Endodermal cell (in vitro differentiated cells): ENCODE results near the gene HS6ST3. TPM values are rescaled to one million over a fixed set of nuclear protein-coding genes. Genes with fewer than 3 reads are reported as not detected.

ENCODE experiments used
- DNase-seq: peaks from one replicate; pipeline ENCODE4 v3.0.0-alpha.2; 2017
- H3K27ac ChIP-seq: 2 replicates; pipeline ENCODE4 v1.5.1; 2013; ENCODE audit warnings: mild to moderate bottlenecking, low read depth, low read length, moderate library complexity
- H3K27me3 ChIP-seq: 2 replicates; pipeline ENCODE4 v1.6.1; 2013; ENCODE audit warnings: mild to moderate bottlenecking, low read length, moderate library complexity; ENCODE audit not compliant: insufficient read depth, control insufficient read depth, poor library complexity, severe bottlenecking
- H3K36me3 ChIP-seq: 2 replicates; pipeline ENCODE4 v1.7.0; 2013; ENCODE audit warnings: mild to moderate bottlenecking, low read length, moderate library complexity; ENCODE audit not compliant: control insufficient read depth, insufficient read depth
- H3K4me1 ChIP-seq: one replicate; pipeline ENCODE4 v1.7.0; 2013; ENCODE audit warnings: low read length; ENCODE audit not compliant: control insufficient read depth, insufficient read depth
- H3K4me3 ChIP-seq: 2 replicates; pipeline ENCODE4 v1.5.1; 2013; ENCODE audit warnings: mild to moderate bottlenecking, low read length, moderate library complexity
- H3K9ac ChIP-seq: 2 replicates; pipeline ENCODE4 v1.6.1; 2013; ENCODE audit warnings: mild to moderate bottlenecking, low read length, moderate library complexity; ENCODE audit not compliant: poor library complexity, severe bottlenecking; ENCODE audit errors: extremely low read depth
- H3K9me3 ChIP-seq: 2 replicates; pipeline ENCODE4 v1.6.1; 2013; ENCODE audit warnings: mild to moderate bottlenecking, low read length, moderate library complexity; ENCODE audit not compliant: control insufficient read depth
- H3K27ac Mint-ChIP-seq: 2 replicates; pipeline ENCODE4 v1.8.0; 2020; ENCODE audit warnings: mixed read lengths
- H3K27me3 Mint-ChIP-seq: 2 replicates; pipeline ENCODE4 v1.8.0; 2021; ENCODE audit warnings: mild to moderate bottlenecking, mixed read lengths; ENCODE audit not compliant: insufficient read depth
- H3K36me3 Mint-ChIP-seq: 2 replicates; pipeline ENCODE4 v1.8.0; 2020; ENCODE audit warnings: low read depth, mixed read lengths
- H3K4me1 Mint-ChIP-seq: 2 replicates; pipeline ENCODE4 v1.8.0; 2020; ENCODE audit warnings: mixed read lengths
- H3K4me3 Mint-ChIP-seq: 2 replicates; pipeline ENCODE4 v1.8.0; 2020; ENCODE audit warnings: mild to moderate bottlenecking, moderate library complexity, mixed read lengths
- H3K9me3 Mint-ChIP-seq: 2 replicates; pipeline ENCODE4 v1.8.0; 2020; ENCODE audit warnings: mild to moderate bottlenecking, mixed read lengths
- WGBS, 2 experiments: methylation state at CpG; one replicate each; pipeline versions ENCODE4 v1.1.5 to v1.1.7; 2013; ENCODE audit warnings: missing lambda C conversion rate in 2 of 2, mixed read lengths in 1 of 2; ENCODE audit not compliant: insufficient coverage in 1 of 2, insufficient read length in 1 of 2; 5-methylcytosine and 5-hydroxymethylcytosine counted together
- total RNA-seq, 2 donors: library from RNA; stranded (reverse); fragmentation: NEBNext Ultra II Directional in 1 of 2; extraction: Animal tissue kit (Norgen Biotek cat#: 25700) in 1 of 2; gene quantifications; 2 replicates in 1 of 2; 3 replicates in 1 of 2; pipeline ENCODE4 v1.2.1, GENCODE V29; 2021
- TF ChIP-seq, protein P1 (sequence below): fragments of 200-600 bp; sonication (generic); conservative IDR thresholded peaks from 2 replicates; pipeline ENCODE4 v1.5.0; 2021; ENCODE audit warnings: antibody characterized with exemption, mild to moderate bottlenecking

The HS6ST3 gene
- total RNA-seq, 2 donors from 2014 or later = 0.84 to 1.1 TPM

DNA sequence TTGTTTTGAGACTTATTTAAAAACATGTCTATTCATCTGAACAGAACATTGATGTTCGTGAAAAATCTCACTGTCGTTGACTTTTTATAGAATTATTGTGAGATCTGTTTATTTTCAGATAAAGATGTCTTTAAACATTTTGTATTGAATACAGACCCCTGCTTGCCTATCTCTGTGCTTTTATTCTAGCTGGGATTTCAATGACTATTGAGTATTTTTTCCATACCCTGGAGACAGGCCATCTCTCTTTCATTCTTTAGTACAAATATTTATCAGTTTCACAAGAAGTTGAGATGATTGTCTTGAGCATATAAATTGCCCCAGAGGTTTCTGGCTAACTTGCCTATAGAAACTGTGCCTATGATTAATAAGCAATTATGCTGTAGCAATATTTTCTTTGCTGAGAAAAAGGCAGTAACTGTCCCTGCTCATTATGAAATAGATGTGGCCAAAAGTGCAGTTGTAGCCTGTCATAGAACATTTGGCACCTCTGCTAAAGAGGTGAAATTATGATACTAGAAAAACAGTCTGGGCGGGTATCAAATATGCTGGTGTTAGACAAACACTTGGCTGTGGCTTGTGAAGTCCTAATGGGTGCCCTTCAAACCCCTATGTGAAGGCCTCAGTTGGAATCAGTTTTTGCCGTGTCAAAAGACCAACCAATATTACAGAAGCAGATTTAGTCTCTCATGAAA lies 360.6 kb downstream of the HS6ST3 start:
- H3K4me3 Mint-ChIP-seq = no peak overlapping the region
- no peaks in the 10 kb centered on the region for H3K36me3 ChIP-seq
- H3K9ac ChIP-seq = no peak overlapping the region
- 80 to 95% methylated on average over 2 to 4 of the region's 4 CpGs for WGBS, 2 experiments
- no peaks in the 10 kb centered on the region for H3K27me3 ChIP-seq
- no peaks in the 10 kb centered on the region for H3K4me1 ChIP-seq
- no peak overlapping the region for H3K27ac Mint-ChIP-seq
- no peaks in the 10 kb centered on the region for H3K9me3 Mint-ChIP-seq
- H3K27ac ChIP-seq = no peak overlapping the region
- no peaks in the 10 kb centered on the region for H3K36me3 Mint-ChIP-seq
- H3K9me3 ChIP-seq = no peaks in the 10 kb centered on the region
- H3K27me3 Mint-ChIP-seq = peaks cover 2% of the 10 kb centered on the region
- H3K4me1 Mint-ChIP-seq = peaks cover 9% of the 10 kb centered on the region
- DNase-seq = no peak
- no peak overlapping the region for H3K4me3 ChIP-seq
- TF ChIP-seq, protein P1, sequence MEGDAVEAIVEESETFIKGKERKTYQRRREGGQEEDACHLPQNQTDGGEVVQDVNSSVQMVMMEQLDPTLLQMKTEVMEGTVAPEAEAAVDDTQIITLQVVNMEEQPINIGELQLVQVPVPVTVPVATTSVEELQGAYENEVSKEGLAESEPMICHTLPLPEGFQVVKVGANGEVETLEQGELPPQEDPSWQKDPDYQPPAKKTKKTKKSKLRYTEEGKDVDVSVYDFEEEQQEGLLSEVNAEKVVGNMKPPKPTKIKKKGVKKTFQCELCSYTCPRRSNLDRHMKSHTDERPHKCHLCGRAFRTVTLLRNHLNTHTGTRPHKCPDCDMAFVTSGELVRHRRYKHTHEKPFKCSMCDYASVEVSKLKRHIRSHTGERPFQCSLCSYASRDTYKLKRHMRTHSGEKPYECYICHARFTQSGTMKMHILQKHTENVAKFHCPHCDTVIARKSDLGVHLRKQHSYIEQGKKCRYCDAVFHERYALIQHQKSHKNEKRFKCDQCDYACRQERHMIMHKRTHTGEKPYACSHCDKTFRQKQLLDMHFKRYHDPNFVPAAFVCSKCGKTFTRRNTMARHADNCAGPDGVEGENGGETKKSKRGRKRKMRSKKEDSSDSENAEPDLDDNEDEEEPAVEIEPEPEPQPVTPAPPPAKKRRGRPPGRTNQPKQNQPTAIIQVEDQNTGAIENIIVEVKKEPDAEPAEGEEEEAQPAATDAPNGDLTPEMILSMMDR = no peak

DNA sequence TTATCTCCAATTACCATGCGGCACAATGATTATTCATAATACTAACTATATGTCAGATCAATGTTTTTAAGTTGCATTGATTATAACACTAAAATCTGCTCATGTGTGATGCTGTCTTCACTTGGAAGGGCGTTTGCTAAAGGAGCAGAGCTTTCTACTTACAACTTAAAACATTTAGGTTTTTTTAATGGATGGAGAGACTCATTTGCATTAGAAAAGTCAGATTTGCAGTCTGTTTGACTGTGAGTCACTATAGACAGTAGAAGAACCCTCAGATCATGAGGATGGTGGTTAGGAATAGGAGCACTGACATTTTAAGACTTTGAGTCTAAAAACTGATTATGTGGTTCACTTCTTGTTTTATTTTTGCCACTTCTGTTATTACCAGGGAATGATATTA lies 364.6 kb downstream of the HS6ST3 start:
- no peak overlapping the region for H3K4me3 ChIP-seq
- peaks cover 21% of the 10 kb centered on the region for H3K4me1 Mint-ChIP-seq

DNA sequence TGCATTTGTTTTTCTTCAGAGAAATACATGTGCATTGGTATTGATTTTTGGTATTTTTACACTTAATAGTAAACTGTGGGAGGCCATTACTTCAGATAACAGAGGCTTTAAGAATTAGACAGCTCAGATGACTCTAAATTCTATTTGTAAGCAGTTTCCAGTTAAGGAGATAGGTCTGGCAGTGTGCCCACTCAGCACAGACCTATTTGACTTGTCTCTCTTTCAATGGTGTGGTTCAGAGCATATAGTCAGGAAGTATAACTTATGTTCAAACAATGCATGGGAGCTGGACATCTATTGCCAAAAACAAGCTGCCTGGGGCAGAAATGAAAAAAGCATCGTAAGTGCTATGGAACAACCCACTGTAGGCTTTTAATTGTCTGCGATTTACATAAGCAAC lies 370.7 kb downstream of the HS6ST3 start:
- Mint-ChIP-seq H3K27me3 (no peaks in the 10 kb centered on the region), H3K27ac (peak overlapping the region; percentile 35), H3K4me1 (peaks cover 18% of the 10 kb centered on the region), H3K4me3 (no peak overlapping the region), H3K36me3 (no peaks in the 10 kb centered on the region), H3K9me3 (peaks cover 5% of the 10 kb centered on the region)
- WGBS, 2 experiments = 81 to 92% methylated on average over 2 of the region's 2 CpGs
- DNase-seq = no peak
- no peak overlapping the region for H3K4me3 ChIP-seq
- TF ChIP-seq, protein P1 = no peak
- no peaks in the 10 kb centered on the region for H3K36me3 ChIP-seq
- no peaks in the 10 kb centered on the region for H3K27me3 ChIP-seq
- no peak overlapping the region for H3K27ac ChIP-seq
- no peaks in the 10 kb centered on the region for H3K9me3 ChIP-seq
- H3K9ac ChIP-seq = no peak overlapping the region
- H3K4me1 ChIP-seq = no peaks in the 10 kb centered on the region

More for the DNA sequence above, 364.6 kb downstream of the HS6ST3 start:
- H3K27ac Mint-ChIP-seq = no peak overlapping the region
- Histone ChIP-seq H3K9ac (no peak overlapping the region), H3K9me3 (no peaks in the 10 kb centered on the region), H3K27me3 (no peaks in the 10 kb centered on the region), H3K4me1 (no peaks in the 10 kb centered on the region), H3K36me3 (no peaks in the 10 kb centered on the region), H3K27ac (no peak overlapping the region)
- H3K4me3 Mint-ChIP-seq = no peak overlapping the region
- H3K27me3 Mint-ChIP-seq = no peaks in the 10 kb centered on the region
- no peak for DNase-seq
- TF ChIP-seq, protein P1 = no peak
- no peaks in the 10 kb centered on the region for H3K9me3 Mint-ChIP-seq
- 0% methylated on average over 1 of the region's 2 CpGs; no CpG with 5 or more reads in 1 of the 2 experiments for WGBS, 2 experiments
- H3K36me3 Mint-ChIP-seq = no peaks in the 10 kb centered on the region
